Liver (tissue), 3 donors: Measurements from ENCODE around the gene SRRM3.

Source experiments
- CTCF ChIP-seq: fragments of 150-350 bp; IDR thresholded peaks from 2 replicates; pipeline ENCODE4 v1.5.1; 2017; ENCODE audit warnings: improper control_type of control experiment, low read depth, low read length; ENCODE audit not compliant: missing input control
- RAD21 ChIP-seq, 2 donors: IDR thresholded peaks; 2 replicates each; pipeline ENCODE4 v1.6.1; 2016; ENCODE audit warnings: antibody characterized with exemption in 2 of 2, mild to moderate bottlenecking in 2 of 2
- REST ChIP-seq: IDR thresholded peaks from 2 replicates; pipeline ENCODE4 v1.6.1; 2016; ENCODE audit warnings: antibody characterized with exemption, mild to moderate bottlenecking
- SP1 ChIP-seq: IDR thresholded peaks from 2 replicates; pipeline ENCODE4 v1.6.1; 2018; ENCODE audit warnings: antibody characterized with exemption, mild to moderate bottlenecking
- donor health status: healthy.
- donor health status: healthy.

GRCh38 chr7:76165973-76166403 lies 35.7 kb upstream of the SRRM3 start:
- TF ChIP-seq REST (no peak), RAD21 (IDR thresholded peaks at IDR 0.05) (no peak), CTCF (no peak), SP1 (no peak)
